Thymus (tissue), 11 donors: ENCODE measurements around the gene CDC42EP4. TPM values are rescaled to one million over a fixed set of nuclear protein-coding genes. Genes with fewer than 3 reads are reported as not detected.

Experiments
- DNase-seq, 9 donors: peaks; one replicate each; pipeline ENCODE4 v3.0.0-alpha.2; 2013; ENCODE audit warnings: low spot score in 9 of 9, low read depth in 6 of 9, missing footprints in 1 of 9
- H3K27ac ChIP-seq, 2 donors: one replicate each; pipeline ENCODE4 v1.5.1; 2013; ENCODE audit warnings: control low read depth in 1 of 2, low read depth in 1 of 2, low read length in 1 of 2, mild to moderate bottlenecking in 1 of 2, moderate library complexity in 1 of 2
- H3K27me3 ChIP-seq, 2 donors: one replicate each; pipeline ENCODE4 v1.5.1; 2013; ENCODE audit warnings: low read length in 1 of 2; ENCODE audit not compliant: control insufficient read depth in 2 of 2, insufficient read depth in 1 of 2
- H3K36me3 ChIP-seq, 2 donors: one replicate each; pipeline ENCODE4 v1.5.1; 2013; ENCODE audit warnings: low read length in 1 of 2, mild to moderate bottlenecking in 1 of 2, moderate library complexity in 1 of 2; ENCODE audit not compliant: control insufficient read depth in 2 of 2, insufficient read depth in 2 of 2
- H3K4me1 ChIP-seq, 2 donors: one replicate each; pipeline ENCODE4 v1.5.1; 2013; ENCODE audit warnings: low read length in 2 of 2; ENCODE audit not compliant: control insufficient read depth in 2 of 2, insufficient read depth in 2 of 2
- H3K4me3 ChIP-seq, 2 donors: one replicate each; pipeline ENCODE4 v1.5.1; 2013; ENCODE audit warnings: low read length in 2 of 2, control low read depth in 1 of 2, mild to moderate bottlenecking in 1 of 2
- H3K9me3 ChIP-seq, 2 donors: one replicate each; pipeline ENCODE4 v1.5.1; 2013; ENCODE audit warnings: low read length in 1 of 2, mild to moderate bottlenecking in 1 of 2; ENCODE audit not compliant: control insufficient read depth in 2 of 2, insufficient read depth in 1 of 2
- WGBS: extraction: QIAGEN DNeasy Blood & Tissue Kit; methylation state at CpG from one replicate; pipeline ENCODE4 v1.1.7; 2013; 5-methylcytosine and 5-hydroxymethylcytosine counted together
- polyA plus RNA-seq: library from polyadenylated mRNA; stranded (reverse); fragments of 200-250 nt; gene quantifications from one replicate; pipeline ENCODE4 v1.2.3, GENCODE V29; 2013
- total RNA-seq: library from RNA; stranded (reverse); fragments of 120-200 nt; gene quantifications from one replicate; pipeline ENCODE4 v1.2.4, GENCODE V29; 2013
- donor health status: healthy.

Gene CDC42EP4
- total and polyA plus RNA-seq, 2 donors: 20.8 to 30.9 TPM

DNA sequence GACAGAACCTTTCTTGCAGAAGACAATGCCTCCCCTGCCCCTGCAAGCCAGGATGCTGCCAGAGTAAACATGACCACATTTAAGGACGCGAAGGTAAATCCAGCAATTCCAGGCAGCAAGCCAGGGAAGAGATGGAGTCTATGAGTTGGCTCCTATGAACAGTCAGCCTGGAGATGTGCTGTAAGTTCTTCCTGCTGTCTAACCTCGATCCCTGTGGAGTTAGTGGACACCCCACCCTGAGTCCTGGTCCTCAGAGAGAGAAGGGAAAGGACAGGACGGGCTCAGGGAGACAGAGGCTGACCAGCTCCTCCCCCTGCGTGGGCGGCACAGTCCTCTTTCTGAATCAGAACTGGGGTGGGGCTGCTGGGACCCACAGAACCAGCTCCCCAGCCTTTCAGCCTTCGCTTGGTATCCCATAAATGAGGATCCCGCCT, 24.9 kb downstream of the CDC42EP4 start:
- H3K4me1 ChIP-seq: peaks cover 2 to 22% of the 10 kb centered on the region in 2 donors
- 91% methylated on average over 8 of the region's 8 CpGs for WGBS
- DNase-seq: peak in 1 of 9 donors; percentile 27
- H3K9me3 ChIP-seq: no peaks in the 10 kb centered on the region
- H3K4me3 ChIP-seq: no peak overlapping the region
- no peak overlapping the region for H3K27ac ChIP-seq
- peaks cover 0 to 3% of the 10 kb centered on the region in 2 donors for H3K27me3 ChIP-seq
- H3K36me3 ChIP-seq: no peaks in the 10 kb centered on the region

DNA sequence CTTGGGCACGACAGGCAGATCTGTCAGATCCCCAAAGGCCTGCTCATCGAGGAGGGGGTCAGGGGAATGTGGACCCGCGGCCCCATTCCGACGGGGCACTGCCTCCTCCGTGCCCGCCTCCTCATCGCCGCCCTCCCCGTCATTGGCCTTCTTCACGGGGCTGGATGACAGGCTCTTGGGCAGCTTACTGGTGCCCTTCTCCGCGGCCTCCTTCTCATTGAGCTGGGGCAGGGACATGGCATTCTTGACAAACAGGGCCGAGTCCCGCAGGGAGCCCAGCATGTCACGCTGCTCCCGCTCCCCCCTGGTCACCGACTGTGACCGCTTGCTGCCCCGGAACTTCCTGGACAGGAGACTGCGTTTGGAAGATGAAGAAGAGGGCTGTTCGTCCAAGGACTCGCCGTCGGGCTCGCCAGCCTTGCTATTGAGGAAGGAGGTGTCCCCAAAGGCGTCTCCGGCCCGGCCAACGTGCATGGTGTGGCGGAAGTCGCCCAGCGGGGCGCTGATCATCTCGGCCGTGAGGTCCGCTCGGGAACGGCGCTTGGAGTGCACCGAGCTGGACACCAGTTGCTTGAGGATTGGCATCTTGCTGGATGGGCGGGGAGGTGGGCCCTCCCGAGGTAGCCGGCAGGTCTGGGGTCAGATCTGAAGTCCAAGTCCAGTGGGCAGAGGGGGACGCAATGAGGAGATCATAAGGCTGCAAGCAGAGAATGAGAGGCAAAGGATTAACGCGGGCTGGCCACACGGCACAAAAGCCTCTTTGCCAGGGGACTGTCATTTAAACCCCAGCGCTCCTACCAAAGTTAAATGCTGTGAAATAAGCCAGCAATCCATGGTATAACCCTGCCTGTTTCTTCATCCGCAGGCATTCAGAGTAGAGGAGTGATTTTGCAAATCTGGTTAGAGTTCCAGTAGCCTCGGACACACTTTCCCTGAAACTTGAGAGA, 25.6 kb downstream of the CDC42EP4 start:
- 94% methylated on average over 52 of the region's 52 CpGs for WGBS
- Histone ChIP-seq H3K4me3 (no peak overlapping the region), H3K4me1 (peaks cover 0 to 17% of the 10 kb centered on the region in 2 donors), H3K27ac (no peak overlapping the region), H3K36me3 (no peaks in the 10 kb centered on the region), H3K9me3 (no peaks in the 10 kb centered on the region), H3K27me3 (peaks cover 0 to 3% of the 10 kb centered on the region in 2 donors)
- DNase-seq: no peak

DNA sequence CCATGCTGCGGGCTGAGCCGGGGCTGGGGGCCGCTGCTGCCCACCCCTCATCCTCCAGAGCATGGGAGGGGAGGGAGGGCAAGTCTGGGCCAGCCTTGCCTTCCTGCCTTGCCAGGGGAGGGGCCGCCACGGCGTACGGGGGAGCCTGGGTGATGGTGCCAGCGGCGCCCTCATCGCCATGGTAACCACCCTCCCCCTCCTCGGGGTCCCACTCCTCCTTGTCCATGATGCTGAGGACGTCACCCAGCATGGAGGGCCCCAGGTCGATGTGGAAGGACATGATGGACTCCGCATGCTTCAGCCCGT, 26.2 kb downstream of the CDC42EP4 start:
- WGBS: 92% methylated on average over 15 of the region's 15 CpGs
- Histone ChIP-seq H3K4me1 (peaks cover 0 to 11% of the 10 kb centered on the region in 2 donors), H3K27ac (no peak overlapping the region), H3K4me3 (no peak overlapping the region), H3K9me3 (no peaks in the 10 kb centered on the region), H3K36me3 (no peaks in the 10 kb centered on the region), H3K27me3 (peaks cover 0 to 3% of the 10 kb centered on the region in 2 donors)
- no peak for DNase-seq

DNA sequence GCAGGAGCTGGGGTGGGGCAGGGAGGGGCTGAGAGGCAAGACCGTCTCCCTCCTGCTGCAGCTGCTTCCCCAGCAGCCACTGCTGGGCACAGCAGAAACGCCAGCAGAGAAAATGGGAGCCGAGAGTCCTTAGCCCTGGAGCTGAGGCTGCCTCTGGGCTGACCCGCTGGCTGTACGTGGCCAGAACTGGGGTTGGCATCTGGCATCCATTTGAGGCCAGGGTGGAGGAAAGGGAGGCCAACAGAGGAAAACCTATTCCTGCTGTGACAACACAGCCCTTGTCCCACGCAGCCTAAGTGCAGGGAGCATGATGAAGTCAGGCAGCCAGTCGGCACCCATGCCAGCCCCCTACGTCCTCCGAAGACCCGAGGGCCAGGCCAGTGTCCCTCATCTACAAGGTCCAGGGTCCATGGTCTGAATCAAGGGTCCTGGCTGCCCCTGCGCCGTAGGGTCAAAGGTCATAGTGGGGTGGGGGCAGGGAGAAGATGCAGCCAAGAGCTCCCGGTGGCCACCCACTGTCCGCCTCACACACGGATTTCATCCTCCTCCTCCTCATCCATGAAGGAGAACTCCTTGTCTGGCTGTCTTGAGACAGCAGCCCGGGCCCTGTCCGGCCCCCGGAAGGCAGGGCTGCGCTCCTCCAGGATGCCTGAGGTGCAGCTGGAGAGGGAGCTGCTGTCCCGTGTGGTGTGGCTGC, 26.7 kb downstream of the CDC42EP4 start:
- Histone ChIP-seq H3K4me1 (peaks cover 0 to 7% of the 10 kb centered on the region in 2 donors), H3K27ac (no peak overlapping the region), H3K27me3 (no peaks in the 10 kb centered on the region), H3K36me3 (no peaks in the 10 kb centered on the region), H3K4me3 (no peak overlapping the region), H3K9me3 (no peaks in the 10 kb centered on the region)
- no peak for DNase-seq
- 94% methylated on average over 20 of the region's 20 CpGs for WGBS

DNA sequence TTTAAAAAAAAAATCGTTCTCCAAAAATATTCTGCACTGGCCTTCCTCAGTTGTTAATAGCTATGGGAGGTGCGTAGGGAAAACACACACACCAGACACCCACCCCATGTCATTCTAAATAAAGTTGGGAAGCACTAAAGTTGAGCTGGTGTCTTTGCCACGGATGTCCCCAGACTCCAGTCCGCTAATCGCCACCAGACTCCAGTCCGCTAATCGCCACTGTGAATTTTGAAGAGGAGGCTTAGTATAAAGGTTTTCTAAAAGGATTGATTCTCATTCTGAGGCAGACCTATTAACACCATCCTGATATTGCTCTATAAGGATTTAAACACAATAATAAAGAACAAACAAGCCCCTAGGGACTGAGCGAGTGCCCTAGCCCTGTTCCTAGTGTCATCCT, 27.4 kb downstream of the CDC42EP4 start:
- H3K36me3 ChIP-seq: no peaks in the 10 kb centered on the region
- 88% methylated on average over 8 of the region's 8 CpGs for WGBS
- H3K9me3 ChIP-seq: no peaks in the 10 kb centered on the region
- DNase-seq: no peak
- H3K4me3 ChIP-seq: no peak overlapping the region
- H3K4me1 ChIP-seq: peaks cover 0 to 7% of the 10 kb centered on the region in 2 donors
- no peaks in the 10 kb centered on the region for H3K27me3 ChIP-seq
- H3K27ac ChIP-seq: no peak overlapping the region

DNA sequence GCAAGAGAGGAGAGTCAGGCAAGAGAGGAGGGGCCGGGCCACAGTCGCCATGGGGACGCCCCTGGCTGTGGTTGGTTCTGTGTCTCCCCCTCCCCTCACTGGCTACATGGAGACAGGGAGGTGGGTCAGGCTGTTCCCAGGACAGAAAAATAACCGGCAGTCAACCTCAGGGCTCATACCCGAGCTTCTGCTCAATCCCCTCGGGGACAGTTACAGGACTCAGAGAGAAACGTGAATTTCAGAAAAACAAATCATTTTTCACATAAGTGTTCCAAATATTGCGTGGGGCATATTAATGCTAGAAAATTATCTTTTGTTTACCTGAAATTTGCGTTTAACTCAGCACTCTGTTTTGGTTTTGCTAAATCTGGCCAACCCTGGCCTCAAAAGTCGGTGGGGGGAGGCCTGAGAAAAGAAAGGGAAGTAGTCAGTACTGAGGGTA, 27.9 kb downstream of the CDC42EP4 start:
- no peak for DNase-seq
- no peak overlapping the region for H3K27ac ChIP-seq
- H3K36me3 ChIP-seq: no peaks in the 10 kb centered on the region
- peaks cover 0 to 10% of the 10 kb centered on the region in 2 donors for H3K4me1 ChIP-seq
- H3K9me3 ChIP-seq: no peaks in the 10 kb centered on the region
- H3K27me3 ChIP-seq: no peaks in the 10 kb centered on the region
- H3K4me3 ChIP-seq: no peak overlapping the region
- WGBS: 73% methylated on average over 10 of the region's 10 CpGs

DNA sequence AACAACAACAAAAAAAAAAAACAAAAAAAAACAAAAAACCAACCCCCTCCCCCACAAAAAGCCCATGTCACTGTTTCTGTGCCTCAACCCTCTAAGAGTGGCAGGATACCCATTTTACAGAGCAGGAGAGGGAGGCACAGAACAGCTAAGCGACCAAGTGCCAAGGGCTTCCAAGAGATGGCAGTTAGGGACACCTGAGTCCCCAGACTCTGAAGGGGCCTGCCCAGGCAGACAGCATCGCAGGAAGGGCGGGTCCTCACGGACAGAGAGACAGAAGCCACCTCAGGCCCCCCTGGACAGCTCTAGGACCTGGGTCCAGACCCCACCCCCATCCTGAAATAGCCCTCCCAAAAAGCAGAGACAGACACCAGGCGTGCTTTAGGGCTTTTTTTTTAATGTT, 28.6 kb downstream of the CDC42EP4 start:
- H3K27me3 ChIP-seq: no peaks in the 10 kb centered on the region
- DNase-seq: no peak
- no peak overlapping the region for H3K4me3 ChIP-seq
- WGBS: 95% methylated on average over 5 of the region's 5 CpGs
- H3K27ac ChIP-seq: no peak overlapping the region
- H3K9me3 ChIP-seq: no peaks in the 10 kb centered on the region
- peaks cover 0 to 10% of the 10 kb centered on the region in 2 donors for H3K4me1 ChIP-seq
- no peaks in the 10 kb centered on the region for H3K36me3 ChIP-seq

DNA sequence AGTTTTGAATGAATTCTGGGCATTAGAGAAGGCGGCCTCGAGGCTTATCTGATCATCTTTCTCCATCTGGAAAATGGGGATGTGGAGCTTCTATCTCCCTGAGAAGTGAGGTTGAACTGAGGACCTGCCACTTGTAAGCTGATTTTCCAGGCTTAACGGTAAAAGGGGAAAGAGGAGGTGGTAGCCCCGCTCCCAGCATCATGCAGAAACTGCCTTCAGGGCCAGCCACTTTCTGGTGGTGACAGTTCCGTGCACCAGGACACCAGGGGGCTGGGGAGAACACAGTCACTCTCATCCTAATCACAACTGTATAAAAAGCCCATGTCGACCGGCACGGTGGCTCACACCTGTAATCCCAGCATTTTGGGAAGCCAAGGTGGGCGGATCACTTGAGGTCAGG, 29.2 kb downstream of the CDC42EP4 start:
- no peak overlapping the region for H3K4me3 ChIP-seq
- H3K4me1 ChIP-seq: peaks cover 0 to 12% of the 10 kb centered on the region in 2 donors
- no peaks in the 10 kb centered on the region for H3K36me3 ChIP-seq
- H3K27me3 ChIP-seq: no peaks in the 10 kb centered on the region
- DNase-seq: no peak
- no peaks in the 10 kb centered on the region for H3K9me3 ChIP-seq
- 96% methylated on average over 9 of the region's 9 CpGs for WGBS
- no peak overlapping the region for H3K27ac ChIP-seq

DNA sequence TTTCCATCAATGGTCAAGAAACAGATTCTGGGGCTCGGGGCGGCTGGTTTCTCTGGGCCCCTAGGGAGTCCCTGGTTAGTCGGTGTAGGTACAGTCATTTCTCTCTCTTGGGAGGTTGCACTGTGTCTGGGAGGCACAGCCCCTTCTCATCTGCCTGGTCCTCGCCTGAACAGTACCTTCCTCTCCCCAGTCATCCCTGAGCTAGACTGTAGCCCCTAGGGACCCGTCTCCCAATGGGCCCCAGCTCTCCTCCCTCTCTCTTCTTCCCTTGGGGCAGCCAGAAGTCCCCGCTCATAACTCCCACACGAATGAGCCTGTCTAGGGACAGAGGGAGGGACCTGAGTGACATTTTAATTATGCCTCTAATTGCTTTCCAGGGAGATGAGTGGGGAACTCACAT, 29.9 kb downstream of the CDC42EP4 start:
- Histone ChIP-seq H3K4me3 (no peak overlapping the region), H3K4me1 (peaks cover 0 to 10% of the 10 kb centered on the region in 2 donors), H3K27me3 (no peaks in the 10 kb centered on the region), H3K27ac (no peak overlapping the region), H3K9me3 (no peaks in the 10 kb centered on the region), H3K36me3 (no peaks in the 10 kb centered on the region)
- no peak for DNase-seq
- WGBS: 87% methylated on average over 7 of the region's 7 CpGs
